ENCODE measurements around the gene NGF. TPM values are rescaled to one million over a fixed set of nuclear protein-coding genes. Genes with fewer than 3 reads are reported as not detected.

Gene NGF
- total RNA-seq, 1 experiment from 2014 or later, result 0.47 TPM

- CTCF ChIA-PET, result no interaction called here
Measured at GRCh38 chr1:115319706-115320105, 18.3 kb downstream of the NGF start.

GRCh38 chr1:115317101-115318012, 20.7 kb downstream of the NGF start:
- H3K4me3 ChIP-seq (ENCODE audit: low read depth, low read length, poor library complexity, severe bottlenecking), result no peak overlapping the region
- H3K27ac ChIP-seq (ENCODE audit: low read depth, low read length, poor library complexity, severe bottlenecking), result no peak overlapping the region
- peaks cover 6% of the 10 kb centered on the region for H3K4me1 ChIP-seq (ENCODE audit: insufficient read depth, low read length, poor library complexity, severe bottlenecking)
- DNase-seq (ENCODE audit: low spot score), result no peak
- POLR2A ChIA-PET (ENCODE audit: low non-redundant PET), result no interaction called here
- no peaks in the 10 kb centered on the region for H3K27me3 ChIP-seq (replicated peaks; ENCODE audit: insufficient read depth, low read depth, low read length, poor library complexity)
- H3K9me3 ChIP-seq (ENCODE audit: low read depth, low read length, poor library complexity, severe bottlenecking), result no peaks in the 10 kb centered on the region
- intact Hi-C loops (cut with micrococcal nuclease; ENCODE audit: unreplicated experiment), result no loop called here
- CTCF ChIA-PET, result no interaction called here
- no peaks in the 10 kb centered on the region for H3K36me3 ChIP-seq (ENCODE audit: insufficient read depth, low read length, poor library complexity, severe bottlenecking)
- no TSS peak for BruUV-seq (replicated peaks)
- no peak for TF ChIP-seq EZH2 (IDR thresholded peaks at IDR 0.05; ENCODE audit: borderline replicate concordance, low read depth, low read length, poor library complexity, severe bottlenecking)
- no peak for TF ChIP-seq CTCF (conservative IDR thresholded peaks at IDR 0.05; ENCODE audit: low read depth, low read length)

More at GRCh38 chr1:115319706-115320105, 18.3 kb downstream of the NGF start:
- H3K27ac ChIP-seq (ENCODE audit: low read depth, low read length, poor library complexity, severe bottlenecking), result no peak overlapping the region
- no peaks in the 10 kb centered on the region for H3K27me3 ChIP-seq (replicated peaks; ENCODE audit: insufficient read depth, low read depth, low read length, poor library complexity)
- H3K9me3 ChIP-seq (ENCODE audit: low read depth, low read length, poor library complexity, severe bottlenecking), result no peaks in the 10 kb centered on the region
- intact Hi-C loops (cut with micrococcal nuclease; ENCODE audit: unreplicated experiment), result no loop called here
- DNase-seq (ENCODE audit: low spot score), result no peak
- no peaks in the 10 kb centered on the region for H3K36me3 ChIP-seq (ENCODE audit: insufficient read depth, low read length, poor library complexity, severe bottlenecking)
- BruUV-seq (replicated peaks), result no TSS peak
- POLR2A ChIA-PET (ENCODE audit: low non-redundant PET), result no interaction called here
- H3K4me1 ChIP-seq (ENCODE audit: insufficient read depth, low read length, poor library complexity, severe bottlenecking), result no peaks in the 10 kb centered on the region
- TF ChIP-seq EZH2 (IDR thresholded peaks at IDR 0.05; ENCODE audit: borderline replicate concordance, low read depth, low read length, poor library complexity, severe bottlenecking) (no peak), CTCF (conservative IDR thresholded peaks at IDR 0.05; ENCODE audit: low read depth, low read length) (no peak)
- H3K4me3 ChIP-seq (ENCODE audit: low read depth, low read length, poor library complexity, severe bottlenecking), result no peak overlapping the region

- H3K9me3 ChIP-seq (ENCODE audit: low read depth, low read length, poor library complexity, severe bottlenecking), result no peaks in the 10 kb centered on the region
- no peaks in the 10 kb centered on the region for H3K36me3 ChIP-seq (ENCODE audit: insufficient read depth, low read length, poor library complexity, severe bottlenecking)
- H3K27ac ChIP-seq (ENCODE audit: low read depth, low read length, poor library complexity, severe bottlenecking), result no peak overlapping the region
- H3K4me1 ChIP-seq (ENCODE audit: insufficient read depth, low read length, poor library complexity, severe bottlenecking), result peaks cover 23% of the 10 kb centered on the region
- H3K27me3 ChIP-seq (replicated peaks; ENCODE audit: insufficient read depth, low read depth, low read length, poor library complexity), result no peaks in the 10 kb centered on the region
- no TSS peak for BruUV-seq (replicated peaks)
- DNase-seq (ENCODE audit: low spot score), result no peak
- no peak overlapping the region for H3K4me3 ChIP-seq (ENCODE audit: low read depth, low read length, poor library complexity, severe bottlenecking)
- TF ChIP-seq CTCF (conservative IDR thresholded peaks at IDR 0.05; ENCODE audit: low read depth, low read length), result no peak
- TF ChIP-seq EZH2 (IDR thresholded peaks at IDR 0.05; ENCODE audit: borderline replicate concordance, low read depth, low read length, poor library complexity, severe bottlenecking), result no peak
- CTCF ChIA-PET, result no interaction called here
- POLR2A ChIA-PET (ENCODE audit: low non-redundant PET), result no interaction called here
- intact Hi-C loops (cut with micrococcal nuclease; ENCODE audit: unreplicated experiment), result no loop called here
Measured at GRCh38 chr1:115314765-115315164, 23.3 kb downstream of the NGF start.

Measured in A673 (cell line).